HG03135 (cell line): ENCODE measurements around the gene AKAP1.
"Not testable (repeated sequence)": the region's sequence is repeated elsewhere in the genome, so short reads cannot be mapped to it uniquely, and the experiment has no call there.

Experiments
- ATAC-seq: cut with Tn5 transposase; IDR thresholded peaks from one replicate; pipeline ENCODE4 v1.9.1; 2021; ENCODE audit warnings: mild to moderate bottlenecking, moderate library complexity; ENCODE audit not compliant: unreplicated experiment

Gene AKAP1

GRCh38 chr17:57073626-57074025, 11.4 kb upstream of the AKAP1 start:
- ATAC-seq = no peak

GRCh38 chr17:57075193-57075592, 9.9 kb upstream of the AKAP1 start:
- no peak for ATAC-seq

GRCh38 chr17:57075785-57076184, 9.3 kb upstream of the AKAP1 start:
- no peak for ATAC-seq

- no peak for ATAC-seq
Measured at GRCh38 chr17:57077000-57077399, 8.0 kb upstream of the AKAP1 start.

GRCh38 chr17:57078274-57078673, 6.8 kb upstream of the AKAP1 start:
- ATAC-seq = no peak

- no peak for ATAC-seq
Measured at GRCh38 chr17:57080718-57081117, 4.3 kb upstream of the AKAP1 start.

DNA sequence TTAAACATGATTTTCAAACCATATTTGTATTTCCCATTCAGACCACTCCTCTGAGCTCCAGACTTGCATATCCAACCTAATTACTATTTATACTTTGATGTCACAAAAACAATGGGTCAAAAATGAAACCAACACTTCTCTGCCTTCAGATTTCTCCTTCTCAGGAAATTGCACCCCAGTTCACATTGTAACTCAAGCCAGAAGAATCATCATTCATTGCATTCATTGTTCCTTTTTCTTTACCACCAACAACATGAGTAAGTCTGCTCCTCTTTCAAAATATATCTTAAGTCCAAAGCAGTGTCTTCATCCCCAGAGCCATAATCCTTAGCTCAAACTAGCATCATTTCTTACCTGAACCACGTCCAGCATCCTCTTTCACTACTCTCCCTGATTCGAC, 2.6 kb upstream of the AKAP1 start:
- no peak for ATAC-seq

DNA sequence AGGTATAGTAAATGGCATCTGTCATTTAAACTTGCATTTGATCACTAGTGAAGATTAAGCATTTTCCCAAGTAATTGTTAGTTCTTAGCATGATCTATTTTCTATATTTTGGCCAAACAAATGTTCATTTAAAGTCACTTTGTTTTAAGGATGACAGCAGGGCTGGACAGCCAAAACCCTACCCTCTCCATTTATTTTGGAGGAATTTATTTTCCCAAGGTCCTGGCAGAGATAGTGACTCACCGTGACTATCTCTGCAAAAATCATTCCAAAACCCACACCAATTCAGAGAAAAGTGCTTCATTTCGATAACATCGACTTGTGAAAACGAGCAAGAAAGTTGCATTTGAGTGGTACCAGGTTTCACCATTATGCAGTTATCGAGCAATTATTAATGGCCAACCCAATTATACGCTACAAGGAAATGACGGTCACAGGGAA, 665 bp upstream of the AKAP1 start:
- no peak for ATAC-seq

DNA sequence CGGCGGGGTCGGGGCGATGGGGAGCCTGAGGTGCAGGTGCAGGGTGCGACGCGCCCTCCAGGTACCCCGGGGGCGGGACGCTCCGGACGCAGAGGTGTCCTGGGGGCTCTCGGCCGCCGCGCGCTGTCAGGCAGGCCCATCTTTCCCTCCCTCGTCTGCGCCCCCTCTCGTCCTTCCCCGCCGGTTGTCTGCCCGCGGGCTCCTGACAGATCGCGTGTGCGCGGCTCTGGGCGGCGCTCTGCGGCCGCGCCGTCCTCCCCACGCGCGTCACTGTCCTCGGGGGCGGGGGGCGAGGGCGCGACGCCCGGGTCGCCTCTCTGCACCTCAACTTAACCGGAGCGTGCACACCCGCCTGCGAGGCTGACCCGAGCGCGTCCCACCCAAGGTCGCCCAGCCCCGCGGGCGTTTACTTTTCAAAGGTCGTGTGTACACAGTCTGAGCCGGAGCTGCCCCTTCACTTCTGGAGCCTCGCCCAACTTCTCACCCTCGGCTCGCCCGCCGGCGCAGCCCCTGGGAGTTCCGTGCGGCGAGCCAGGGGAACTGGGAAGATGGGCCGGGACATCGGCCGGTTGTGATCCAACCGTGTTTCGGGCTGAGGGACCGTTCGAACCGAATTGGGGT, 512 bp downstream of the AKAP1 start:
- ATAC-seq = peak; percentile 30

- no peak for ATAC-seq
Measured at GRCh38 chr17:57086069-57086930, 1.3 kb downstream of the AKAP1 start.

DNA sequence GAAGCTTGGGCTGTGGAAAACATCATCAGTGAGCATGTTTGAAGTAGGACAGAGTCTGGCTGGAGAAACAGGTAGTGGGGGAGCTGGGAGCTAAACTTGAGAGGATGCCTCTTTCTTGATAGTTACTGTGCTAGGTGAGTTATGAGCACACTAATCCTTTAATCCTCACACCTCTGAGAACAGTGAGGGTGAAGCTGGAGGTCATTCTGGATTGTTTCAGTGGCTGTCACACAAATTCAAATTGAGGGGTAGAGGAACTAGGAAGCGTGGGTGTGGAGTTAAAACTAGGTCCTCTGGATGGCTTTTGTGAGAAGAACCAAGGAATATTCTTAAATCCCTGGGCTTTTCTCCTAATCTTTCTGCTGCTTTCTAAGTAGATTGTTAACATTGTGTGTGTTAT, 3.3 kb downstream of the AKAP1 start:
- ATAC-seq = no peak

- no peak for ATAC-seq
Measured at GRCh38 chr17:57089391-57089790, 4.3 kb downstream of the AKAP1 start.

- ATAC-seq = no peak
Measured at GRCh38 chr17:57090560-57091185, 5.6 kb downstream of the AKAP1 start.

- ATAC-seq = no peak
Measured at GRCh38 chr17:57091186-57091618, 6.2 kb downstream of the AKAP1 start.

- ATAC-seq = no peak
Measured at GRCh38 chr17:57092171-57092570, 7.1 kb downstream of the AKAP1 start.

DNA sequence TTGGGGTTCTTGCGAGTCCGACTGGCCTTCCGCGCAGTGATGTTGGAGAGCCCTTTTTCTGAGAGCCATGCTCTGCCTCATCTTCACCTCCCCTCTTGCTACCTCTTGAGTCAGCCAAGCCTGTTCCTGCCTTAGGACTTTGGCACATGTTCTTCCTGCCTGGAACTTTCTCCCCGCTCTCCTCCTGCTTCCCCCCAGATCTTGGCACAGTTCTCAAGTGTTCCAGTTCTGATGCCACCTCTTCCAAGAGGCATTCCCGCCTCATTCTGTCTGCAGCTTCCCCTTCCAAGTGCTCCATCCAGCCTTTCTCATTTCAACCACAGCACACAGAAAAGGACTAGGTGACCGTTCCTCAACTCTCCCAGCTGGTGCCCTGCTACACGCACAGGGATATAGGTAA, 7.7 kb downstream of the AKAP1 start:
- no peak for ATAC-seq

- ATAC-seq = no peak
Measured at GRCh38 chr17:57096472-57097202, 11.6 kb downstream of the AKAP1 start.

- ATAC-seq = no peak
Measured at GRCh38 chr17:57097832-57098421, 12.9 kb downstream of the AKAP1 start.

DNA sequence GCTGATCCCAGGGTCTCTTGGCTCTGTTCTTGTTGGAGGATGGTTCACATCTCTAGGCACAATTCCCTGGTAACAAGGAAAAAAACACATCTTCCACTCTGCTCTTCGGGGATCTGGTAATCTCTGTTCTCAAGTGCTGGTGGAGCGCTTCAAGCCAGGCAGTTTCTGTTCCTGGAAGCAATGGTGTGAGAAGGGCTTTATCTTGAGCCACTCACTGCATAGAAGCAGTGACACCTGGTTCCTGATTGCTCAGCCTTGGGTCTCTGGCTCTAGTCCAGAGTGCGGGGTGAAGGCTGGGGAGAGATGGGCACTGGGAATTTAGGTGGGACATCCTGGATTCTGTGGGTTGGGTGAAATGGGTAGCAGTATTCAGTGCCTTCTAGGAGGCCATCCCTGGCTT, 14.1 kb downstream of the AKAP1 start:
- ATAC-seq = peak; percentile 62

GRCh38 chr17:57102122-57102521, 17.1 kb downstream of the AKAP1 start:
- no peak for ATAC-seq

DNA sequence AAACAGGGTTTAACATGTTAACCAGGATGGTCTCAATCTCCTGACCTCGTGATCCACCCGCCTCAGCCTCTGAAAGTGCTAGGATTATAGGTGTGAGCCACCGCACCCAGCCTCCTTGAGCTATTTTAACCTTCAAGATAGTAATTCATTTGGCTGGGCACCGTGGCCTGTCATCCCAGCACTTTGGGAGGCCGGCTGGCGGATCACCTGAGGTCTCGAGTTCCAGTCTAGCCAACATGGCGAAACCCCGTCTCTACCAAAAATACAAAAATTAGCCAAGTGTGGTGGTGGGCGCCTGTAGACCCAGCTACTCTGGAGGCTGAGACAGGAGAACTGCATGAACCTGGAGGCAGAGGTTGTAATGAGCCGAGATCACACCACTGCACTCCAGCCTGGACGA, 17.6 kb downstream of the AKAP1 start:
- not testable (repeated sequence) for ATAC-seq
